ENCODE measurements around the gene POLK.
"Not testable (repeated sequence)": the region's sequence is repeated elsewhere in the genome, so short reads cannot be mapped to it uniquely, and the experiment has no call there.

DNA sequence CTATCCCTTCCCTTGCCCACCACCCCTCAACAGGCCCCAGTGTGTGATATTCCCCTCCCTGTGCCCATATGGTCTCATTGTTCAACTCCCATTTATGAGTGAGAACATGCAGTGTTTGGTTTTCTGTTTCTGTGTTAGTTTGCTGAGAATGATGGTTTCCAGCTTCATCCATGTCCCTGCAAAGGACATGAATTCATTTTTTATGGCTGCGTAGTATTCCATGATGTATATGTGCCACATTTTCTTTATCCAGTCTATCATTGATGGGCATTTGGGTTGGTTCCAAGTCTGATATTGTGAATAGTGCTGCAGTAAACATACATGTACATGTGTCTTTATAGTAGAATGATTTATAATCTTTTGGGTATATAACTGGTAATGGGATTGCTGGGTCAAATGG is 49.0 kb downstream of the POLK start:
- TF ChIP-seq CTCF (conservative IDR thresholded peaks at IDR 0.05; ENCODE audit: low read length); EZH2phosphoT487 (IDR thresholded peaks at IDR 0.05; ENCODE audit: borderline replicate concordance): not testable (repeated sequence)
